ENCODE data around the gene MSLN.

The MSLN gene

GRCh38 chr16:804193-805048 lies 43.9 kb downstream of the MSLN start:
- no peak for DNase-seq (ENCODE audit: low read depth in 2 of 2)

GRCh38 chr16:805474-805873 lies 44.9 kb downstream of the MSLN start:
- no peak for DNase-seq (ENCODE audit: low read depth in 2 of 2)

GRCh38 chr16:807347-808084 lies 47.0 kb downstream of the MSLN start:
- DNase-seq (ENCODE audit: low read depth in 2 of 2), result peak; percentile 71 to 83

- DNase-seq (ENCODE audit: low read depth in 2 of 2), result no peak
Observed at GRCh38 chr16:808085-808386, 47.5 kb downstream of the MSLN start.

GRCh38 chr16:813204-813915 lies 52.8 kb downstream of the MSLN start:
- peak in 1 of 2 experiments; percentile 56 for DNase-seq (ENCODE audit: low read depth in 2 of 2)

- DNase-seq (ENCODE audit: low read depth in 2 of 2), result no peak
Observed at GRCh38 chr16:813916-814412, 53.4 kb downstream of the MSLN start.

GRCh38 chr16:814974-815373 lies 54.4 kb downstream of the MSLN start:
- no peak for DNase-seq (ENCODE audit: low read depth in 2 of 2)

- DNase-seq (ENCODE audit: low read depth in 2 of 2), result no peak
Observed at GRCh38 chr16:815861-816260, 55.3 kb downstream of the MSLN start.

GRCh38 chr16:817001-817906 lies 56.7 kb downstream of the MSLN start:
- DNase-seq (ENCODE audit: low read depth in 2 of 2), result no peak

- DNase-seq (ENCODE audit: low read depth in 2 of 2), result no peak
Observed at GRCh38 chr16:818132-818531, 57.6 kb downstream of the MSLN start.

Data from stimulated activated CD4-positive, alpha-beta T cell treated with anti-CD3 and anti-CD28 coated beads, Interleukin-12 subunit alpha, Interleukin-12 subunit beta, amount 100 ng/mL, for 24 hours (primary cell).